GM21825 (cell line): Measurements from ENCODE around the gene CFL1.
"Not testable (repeated sequence)": the region's sequence is repeated elsewhere in the genome, so short reads cannot be mapped to it uniquely, and the experiment has no call there.

Experiments used
- ATAC-seq: cut with Tn5 transposase; IDR thresholded peaks from one replicate; pipeline ENCODE4 v1.9.1; 2021; ENCODE audit warnings: mild to moderate bottlenecking, moderate library complexity; ENCODE audit not compliant: unreplicated experiment

Gene CFL1

GRCh38 chr11:65859812-65860277 is 1.9 kb upstream of the CFL1 start:
- ATAC-seq: no peak

GRCh38 chr11:65859095-65859811 is 1.3 kb upstream of the CFL1 start:
- peak; percentile 46 for ATAC-seq

GRCh38 chr11:65858681-65859087 is 704 bp upstream of the CFL1 start:
- no peak for ATAC-seq

GRCh38 chr11:65857500-65857852 is 504 bp downstream of the CFL1 start:
- peak; percentile 3 for ATAC-seq

GRCh38 chr11:65856689-65857499 is 1.1 kb downstream of the CFL1 start:
- peak; percentile 24 for ATAC-seq

GRCh38 chr11:65855927-65856363 is 2.0 kb downstream of the CFL1 start:
- no peak for ATAC-seq

GRCh38 chr11:65854852-65855837 is 2.8 kb downstream of the CFL1 start:
- ATAC-seq: no peak

GRCh38 chr11:65854161-65854592 is 3.8 kb downstream of the CFL1 start:
- no peak for ATAC-seq

- ATAC-seq: no peak
Observed at GRCh38 chr11:65853246-65853979, 4.6 kb downstream of the CFL1 start.

- ATAC-seq: no peak
Observed at GRCh38 chr11:65852508-65853245, 5.3 kb downstream of the CFL1 start.

- ATAC-seq: no peak
Observed at GRCh38 chr11:65851811-65852507, 6.0 kb downstream of the CFL1 start.

GRCh38 chr11:65851083-65851579 is 6.8 kb downstream of the CFL1 start:
- ATAC-seq: no peak

- no peak for ATAC-seq
Observed at GRCh38 chr11:65850217-65851082, 7.5 kb downstream of the CFL1 start.

- no peak for ATAC-seq
Observed at GRCh38 chr11:65849771-65850216, 8.2 kb downstream of the CFL1 start.

- no peak for ATAC-seq
Observed at GRCh38 chr11:65849366-65849765, 8.6 kb downstream of the CFL1 start.

GRCh38 chr11:65848693-65849092 is 9.3 kb downstream of the CFL1 start:
- ATAC-seq: not testable (repeated sequence)

- ATAC-seq: no peak
Observed at GRCh38 chr11:65847746-65848145, 10.2 kb downstream of the CFL1 start.
